ENCODE results near the gene CACNA2D3.

DNA sequence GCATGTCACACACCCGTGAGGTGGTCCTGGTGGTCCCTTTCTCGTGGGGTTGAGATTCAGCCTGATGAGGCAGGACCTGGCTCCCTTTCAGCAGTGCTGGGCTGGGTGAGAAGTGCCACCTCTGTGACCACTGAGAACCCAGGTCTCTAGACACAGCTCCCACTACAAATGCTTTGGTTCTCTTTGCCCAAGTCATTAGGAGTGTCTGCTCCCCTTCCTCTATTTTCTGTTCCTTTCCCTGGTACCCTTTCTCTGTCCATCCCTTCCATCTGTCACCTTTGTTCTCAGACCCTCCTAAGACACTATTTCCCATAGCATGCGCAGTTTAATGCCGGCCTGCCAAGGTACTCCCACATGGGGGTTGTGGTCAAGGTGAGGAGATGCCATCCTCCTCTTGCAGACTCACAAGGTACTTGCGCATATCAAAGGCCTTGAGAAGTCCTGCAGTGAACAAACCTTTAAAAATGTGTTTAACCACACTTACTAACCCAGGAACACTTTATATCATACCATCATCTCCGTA is 507.8 kb downstream of the CACNA2D3 start:
- TF ChIP-seq CTCF (IDR thresholded peaks at IDR 0.05; ENCODE audit: insufficient read depth, low read depth, low read length) (no peak), EZH2 (IDR thresholded peaks at IDR 0.05; ENCODE audit: insufficient read depth, low read length) (no peak)
